Fibroblast of mammary gland (primary cell): Measurements from ENCODE around the gene MYO15A.

ENCODE experiments used
- DNase-seq: peaks from one replicate; pipeline ENCODE4 v3.0.0-alpha.2; 2010; ENCODE audit warnings: low read depth
- H3K4me3 ChIP-seq: 2 replicates; pipeline ENCODE4 v1.5.1; 2011; ENCODE audit warnings: low read depth, mild to moderate bottlenecking, low read length, moderate library complexity; ENCODE audit not compliant: control insufficient read depth
- TF ChIP-seq, protein P1 (sequence below): conservative IDR thresholded peaks from 2 replicates; pipeline ENCODE4 v1.5.1; 2011; ENCODE audit warnings: low read depth, low read length, inconsistent platforms; ENCODE audit not compliant: control insufficient read depth, insufficient read depth

The MYO15A gene

DNA sequence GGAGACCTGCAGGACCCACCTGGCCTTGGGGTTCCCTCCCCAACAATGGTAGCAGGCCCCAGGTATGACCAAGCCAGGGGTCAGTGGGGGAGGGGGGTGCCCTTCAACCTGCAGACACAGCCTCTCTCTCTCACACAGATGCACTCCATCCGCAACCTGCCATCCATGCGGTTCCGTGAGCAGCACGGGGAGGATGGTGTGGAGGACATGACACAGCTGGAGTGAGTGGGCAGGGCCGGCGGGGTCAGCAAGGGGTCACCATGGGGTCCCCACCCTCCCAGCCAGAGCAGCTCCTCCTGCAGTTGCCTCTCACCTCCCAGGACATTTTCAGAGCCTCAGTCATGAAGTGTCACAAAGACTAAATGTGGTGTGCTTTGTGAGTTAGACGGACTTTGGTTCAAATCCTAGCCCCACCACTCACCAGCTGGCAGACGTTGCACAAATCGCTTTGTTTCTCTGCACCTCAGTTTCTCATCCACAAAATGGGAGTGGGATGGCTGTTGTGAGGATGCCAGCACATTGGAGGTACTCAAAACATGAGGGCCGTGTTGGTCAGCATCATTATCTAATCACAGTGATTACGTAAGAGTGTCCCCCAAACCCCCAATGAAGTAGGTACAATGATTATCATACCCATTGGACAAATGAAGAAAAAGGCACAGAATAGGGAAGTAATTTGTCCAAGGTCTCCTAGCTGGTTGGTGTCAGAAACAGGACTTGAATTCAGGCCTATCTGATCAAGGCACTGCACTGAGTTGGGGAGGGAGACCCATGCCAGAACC is 16.0 kb downstream of the MYO15A start:
- DNase-seq: no peak
- no peak overlapping the region for H3K4me3 ChIP-seq
- TF ChIP-seq, protein P1, sequence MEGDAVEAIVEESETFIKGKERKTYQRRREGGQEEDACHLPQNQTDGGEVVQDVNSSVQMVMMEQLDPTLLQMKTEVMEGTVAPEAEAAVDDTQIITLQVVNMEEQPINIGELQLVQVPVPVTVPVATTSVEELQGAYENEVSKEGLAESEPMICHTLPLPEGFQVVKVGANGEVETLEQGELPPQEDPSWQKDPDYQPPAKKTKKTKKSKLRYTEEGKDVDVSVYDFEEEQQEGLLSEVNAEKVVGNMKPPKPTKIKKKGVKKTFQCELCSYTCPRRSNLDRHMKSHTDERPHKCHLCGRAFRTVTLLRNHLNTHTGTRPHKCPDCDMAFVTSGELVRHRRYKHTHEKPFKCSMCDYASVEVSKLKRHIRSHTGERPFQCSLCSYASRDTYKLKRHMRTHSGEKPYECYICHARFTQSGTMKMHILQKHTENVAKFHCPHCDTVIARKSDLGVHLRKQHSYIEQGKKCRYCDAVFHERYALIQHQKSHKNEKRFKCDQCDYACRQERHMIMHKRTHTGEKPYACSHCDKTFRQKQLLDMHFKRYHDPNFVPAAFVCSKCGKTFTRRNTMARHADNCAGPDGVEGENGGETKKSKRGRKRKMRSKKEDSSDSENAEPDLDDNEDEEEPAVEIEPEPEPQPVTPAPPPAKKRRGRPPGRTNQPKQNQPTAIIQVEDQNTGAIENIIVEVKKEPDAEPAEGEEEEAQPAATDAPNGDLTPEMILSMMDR: no peak

DNA sequence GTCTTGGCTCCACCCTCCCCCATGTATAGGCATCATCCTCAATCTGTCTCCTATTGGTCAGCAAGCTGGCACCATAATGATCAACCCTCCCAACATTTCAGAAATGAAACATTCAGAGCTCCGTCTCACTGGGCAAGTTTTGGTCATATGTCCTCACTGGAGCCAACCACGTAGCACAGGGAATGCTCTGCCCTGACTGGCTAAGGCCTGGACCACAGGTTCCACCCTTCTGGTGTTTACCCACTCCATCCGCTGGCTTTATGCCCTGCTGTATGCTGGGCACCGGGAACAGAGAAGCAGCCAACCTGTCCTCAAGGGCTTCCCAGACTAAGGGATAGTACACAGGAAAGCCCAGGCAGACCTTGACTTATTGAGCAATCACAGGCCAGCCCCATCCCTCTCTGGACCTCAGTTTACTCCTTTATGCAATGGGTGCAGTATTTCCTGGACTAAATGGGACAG is 20.5 kb downstream of the MYO15A start:
- TF ChIP-seq, protein P1: no peak
- no peak overlapping the region for H3K4me3 ChIP-seq
- peak; percentile 49 for DNase-seq

GRCh38 chr17:18132711-18133110 is 24.2 kb downstream of the MYO15A start:
- H3K4me3 ChIP-seq: no peak overlapping the region
- no peak for DNase-seq
- TF ChIP-seq, protein P1: no peak

GRCh38 chr17:18136357-18136756 is 27.8 kb downstream of the MYO15A start:
- no peak for DNase-seq
- TF ChIP-seq, protein P1: no peak
- H3K4me3 ChIP-seq: no peak overlapping the region

GRCh38 chr17:18138065-18138749 is 29.7 kb downstream of the MYO15A start:
- no peak for DNase-seq
- TF ChIP-seq, protein P1: no peak
- H3K4me3 ChIP-seq: no peak overlapping the region

- H3K4me3 ChIP-seq: no peak overlapping the region
- no peak for DNase-seq
- TF ChIP-seq, protein P1: no peak
Observed at GRCh38 chr17:18139092-18139491, 30.5 kb downstream of the MYO15A start.

GRCh38 chr17:18139498-18139897 is 30.9 kb downstream of the MYO15A start:
- TF ChIP-seq, protein P1: no peak
- no peak for DNase-seq

More at GRCh38 chr17:18139498-18139897, 30.9 kb downstream of the MYO15A start:
- no peak overlapping the region for H3K4me3 ChIP-seq
